DMS153 treated with DMSO at 0.1 percent for 48 hours (cell line): Measurements from ENCODE around the gene OMP.

ENCODE experiments used
- DNase-seq: peaks from one replicate; lab custom pipeline; 2025; ENCODE audit not compliant: unreplicated experiment; lab: John Stamatoyannopoulos, UW

Gene OMP

DNA sequence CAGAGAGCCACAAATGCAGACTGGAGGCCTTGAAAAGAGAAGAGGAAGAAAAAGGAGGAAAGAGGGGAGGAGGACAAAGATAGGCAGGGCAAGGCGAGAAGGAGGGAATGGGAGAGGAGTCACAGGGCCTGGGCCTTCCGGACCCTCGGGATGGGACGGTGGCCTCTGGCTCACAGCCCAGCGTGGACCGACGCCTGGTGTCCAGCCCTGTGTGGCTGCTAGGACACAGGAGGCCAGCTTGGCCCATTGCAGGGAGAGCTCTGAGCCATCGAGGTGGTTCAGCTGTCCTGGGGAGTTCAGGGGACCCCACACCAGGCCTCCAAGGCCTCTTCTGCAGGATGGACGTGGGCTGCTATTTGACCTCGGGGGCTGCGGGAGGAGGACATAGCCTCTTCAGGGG lies 34.8 kb downstream of the OMP start:
- DNase-seq, result no peak

DNA sequence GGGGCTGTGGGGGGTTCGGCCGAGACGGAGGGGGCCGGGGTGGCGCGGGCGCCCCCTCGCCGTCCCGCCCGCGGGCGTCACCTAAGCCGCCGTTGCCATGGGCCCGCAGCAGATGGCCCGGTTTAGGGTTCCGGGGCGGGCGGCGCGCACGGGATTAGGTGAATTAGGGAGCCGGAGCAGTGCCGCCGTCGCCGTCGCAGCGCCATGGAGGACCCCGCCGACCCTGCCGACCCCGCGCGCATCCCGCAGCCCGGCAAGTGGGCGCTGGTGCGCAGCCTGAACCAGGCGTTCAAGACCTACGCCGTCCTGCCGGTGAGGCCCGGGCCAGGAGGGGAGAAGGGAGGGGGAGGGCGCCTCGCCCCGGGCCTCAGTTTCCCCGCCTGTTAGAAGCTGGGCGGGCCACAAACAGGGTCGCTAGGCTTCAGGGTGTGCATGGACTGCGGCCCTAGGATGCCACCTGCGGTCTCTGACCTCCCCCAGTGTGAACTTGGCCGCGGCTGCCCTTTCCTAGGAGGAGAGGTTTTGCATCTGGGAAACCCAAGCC lies 35.5 kb downstream of the OMP start:
- no peak for DNase-seq

GRCh38 chr11:77139201-77139600 lies 36.6 kb downstream of the OMP start:
- DNase-seq, result no peak

GRCh38 chr11:77140231-77140851 lies 37.7 kb downstream of the OMP start:
- no peak for DNase-seq

- DNase-seq, result peak; percentile 51
These were observed 38.4 kb downstream of the OMP start for GRCh38 chr11:77141034-77141433.

DNA sequence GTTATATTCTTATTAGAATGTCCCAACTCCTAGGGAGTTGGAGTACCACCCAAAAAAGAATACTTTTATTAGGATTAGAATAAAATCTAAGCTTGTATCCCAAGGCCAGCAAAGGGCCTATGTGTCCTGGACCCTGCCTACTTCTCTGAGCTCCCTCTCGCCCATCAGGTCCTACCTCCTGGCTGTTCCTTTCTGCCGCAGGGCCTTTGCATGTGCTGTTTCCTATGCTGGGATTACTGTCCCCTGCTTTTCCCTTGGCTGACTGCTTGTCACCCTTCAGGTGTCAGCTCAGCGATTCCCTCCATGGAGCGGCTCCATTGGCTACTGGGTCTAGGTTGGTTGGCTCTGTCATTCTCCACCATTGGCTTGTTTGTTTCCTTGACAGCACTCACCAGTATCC lies 38.8 kb downstream of the OMP start:
- DNase-seq, result no peak

GRCh38 chr11:77142091-77142975 lies 39.7 kb downstream of the OMP start:
- DNase-seq, result no peak

- no peak for DNase-seq
These were observed 40.9 kb downstream of the OMP start for GRCh38 chr11:77143405-77144020.

DNA sequence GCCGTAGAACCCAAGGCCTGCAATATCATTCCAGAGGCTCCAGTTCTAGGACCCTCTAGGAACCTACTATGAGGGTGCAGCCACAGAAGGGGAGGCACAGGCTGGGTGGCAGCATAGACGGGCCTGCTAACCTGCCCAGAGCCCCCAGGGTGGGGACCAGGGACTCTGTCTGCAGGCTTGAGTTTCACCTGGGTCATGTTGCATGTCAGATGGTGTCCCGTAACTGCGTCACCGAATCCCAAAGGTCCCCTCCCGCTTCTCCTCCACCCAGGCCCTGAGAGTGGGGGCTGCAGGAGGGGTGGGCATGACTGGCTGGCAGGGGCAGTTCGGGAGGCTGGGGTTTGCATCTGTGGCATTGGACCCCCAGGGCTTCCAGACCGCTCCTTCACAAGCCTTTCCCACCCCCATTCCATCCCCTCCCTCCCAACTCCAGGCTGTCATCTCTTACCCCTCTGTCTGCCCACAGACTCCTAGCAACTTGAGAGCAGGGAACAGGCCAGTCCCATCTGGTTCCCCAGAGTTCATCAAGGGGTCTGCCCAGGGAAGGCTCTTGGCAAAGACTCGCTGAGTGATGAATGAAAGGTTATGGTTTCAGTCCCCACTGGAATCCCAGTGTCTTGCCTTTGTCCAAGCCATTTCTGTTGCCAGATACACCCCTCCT lies 41.7 kb downstream of the OMP start:
- DNase-seq, result no peak

DNA sequence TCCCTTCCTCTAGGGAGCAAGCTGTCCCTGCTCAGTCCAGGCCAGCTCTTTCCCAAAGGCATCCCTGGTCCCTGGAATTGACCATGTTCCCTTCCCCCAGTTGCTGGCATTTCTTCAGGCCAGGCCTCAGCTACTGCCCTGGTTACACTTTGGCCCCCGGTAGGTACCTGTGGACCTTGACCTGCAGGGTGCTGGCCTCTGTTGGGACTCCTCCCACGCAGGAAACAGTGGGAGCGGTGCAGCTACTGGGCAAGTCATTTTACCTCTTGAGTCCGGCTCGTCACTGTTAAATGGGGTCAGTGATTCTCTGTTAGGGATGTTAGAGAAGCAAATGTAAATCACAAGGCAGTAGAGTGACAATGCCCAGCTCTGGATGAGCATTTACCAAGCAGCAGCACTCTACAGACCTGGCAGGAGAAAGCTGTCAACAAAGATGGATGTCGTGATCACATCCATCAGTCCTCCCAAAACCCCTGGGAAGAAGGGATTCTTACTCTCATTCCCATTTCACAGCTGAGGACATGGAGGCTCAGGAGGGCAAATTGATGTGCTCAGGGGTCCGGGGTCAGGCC lies 42.3 kb downstream of the OMP start:
- no peak for DNase-seq

DNA sequence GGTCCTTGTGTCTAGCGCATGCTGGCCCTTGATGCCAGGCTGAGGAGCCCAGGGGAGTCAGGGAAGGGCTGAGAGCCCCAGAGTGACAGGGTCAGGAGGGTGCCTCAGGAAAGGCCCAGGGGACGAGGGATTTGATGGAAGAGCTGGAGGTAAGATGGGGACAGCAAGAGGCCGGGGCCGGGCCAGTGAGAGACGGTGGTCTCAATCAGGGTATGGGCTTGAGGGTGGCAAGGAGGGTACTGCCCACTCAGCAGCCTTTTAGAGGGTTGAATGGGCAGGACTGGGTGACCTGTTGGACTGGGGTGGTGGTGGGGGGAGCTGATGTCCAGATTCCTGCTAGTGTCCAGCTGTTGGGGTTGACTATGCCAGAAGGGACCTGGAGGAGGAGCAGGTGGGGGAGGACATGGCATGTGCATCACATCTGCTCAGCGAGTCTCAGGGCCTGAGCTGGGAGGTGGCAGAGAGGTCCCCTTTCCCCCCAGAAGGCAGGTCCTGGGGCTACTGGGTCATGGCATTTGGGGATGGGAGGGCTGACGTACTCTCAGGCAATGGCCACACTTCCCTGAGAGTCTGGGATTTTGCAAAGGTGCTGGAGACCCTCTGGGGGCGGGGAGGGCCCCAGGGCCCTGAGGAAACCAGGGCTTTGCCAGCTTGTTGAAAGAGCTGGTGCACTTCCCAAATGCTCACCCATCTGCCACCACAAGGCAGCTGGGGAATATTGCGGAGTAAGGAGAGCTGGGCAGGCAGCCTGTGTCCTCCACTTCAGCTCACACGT lies 43.8 kb downstream of the OMP start:
- no peak for DNase-seq

DNA sequence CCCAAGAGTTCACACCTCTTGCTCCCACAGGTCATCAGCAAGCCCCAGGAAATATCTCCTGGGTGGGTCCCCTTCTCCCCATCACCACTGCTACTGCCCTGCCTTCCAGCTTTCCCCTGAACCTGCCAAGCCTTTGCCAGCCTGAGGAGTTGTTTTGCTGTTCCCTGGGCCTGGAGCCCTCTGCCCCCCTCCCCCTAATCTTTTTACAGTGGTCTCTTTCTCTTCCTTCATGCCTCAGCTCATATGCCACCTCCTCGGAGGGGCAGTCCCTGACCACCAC lies 44.3 kb downstream of the OMP start:
- no peak for DNase-seq

DNA sequence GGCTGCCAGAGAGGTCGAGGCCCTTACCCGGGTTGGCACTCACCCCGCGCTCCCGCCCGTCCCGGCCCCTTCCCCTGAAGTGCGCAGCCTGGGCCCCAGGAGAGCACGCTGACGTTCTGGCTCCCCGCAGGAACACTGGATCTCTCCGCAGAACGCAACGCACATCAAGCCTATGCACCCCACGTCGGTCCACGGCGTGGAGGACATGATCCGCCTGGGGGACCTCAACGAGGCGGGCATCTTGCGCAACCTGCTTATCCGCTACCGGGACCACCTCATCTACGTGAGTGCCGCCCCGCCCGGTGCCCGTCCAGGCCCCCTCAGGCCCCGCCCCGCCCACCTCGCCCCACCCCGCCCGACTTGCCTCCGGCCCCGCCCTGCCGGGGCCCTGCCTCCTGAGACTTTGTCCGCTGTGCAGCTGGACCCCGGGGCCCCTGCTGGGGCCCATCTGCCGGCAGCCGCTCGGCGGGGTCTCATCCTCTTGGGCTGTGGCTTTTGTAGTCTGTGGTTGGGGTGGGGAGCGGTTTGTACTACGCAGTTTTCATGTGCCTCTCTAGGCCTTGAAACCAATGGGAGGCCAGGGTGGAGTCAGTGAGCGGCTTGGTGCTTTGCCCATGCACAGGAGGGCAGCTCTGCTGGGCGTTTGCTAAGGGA lies 45.2 kb downstream of the OMP start:
- DNase-seq, result no peak

DNA sequence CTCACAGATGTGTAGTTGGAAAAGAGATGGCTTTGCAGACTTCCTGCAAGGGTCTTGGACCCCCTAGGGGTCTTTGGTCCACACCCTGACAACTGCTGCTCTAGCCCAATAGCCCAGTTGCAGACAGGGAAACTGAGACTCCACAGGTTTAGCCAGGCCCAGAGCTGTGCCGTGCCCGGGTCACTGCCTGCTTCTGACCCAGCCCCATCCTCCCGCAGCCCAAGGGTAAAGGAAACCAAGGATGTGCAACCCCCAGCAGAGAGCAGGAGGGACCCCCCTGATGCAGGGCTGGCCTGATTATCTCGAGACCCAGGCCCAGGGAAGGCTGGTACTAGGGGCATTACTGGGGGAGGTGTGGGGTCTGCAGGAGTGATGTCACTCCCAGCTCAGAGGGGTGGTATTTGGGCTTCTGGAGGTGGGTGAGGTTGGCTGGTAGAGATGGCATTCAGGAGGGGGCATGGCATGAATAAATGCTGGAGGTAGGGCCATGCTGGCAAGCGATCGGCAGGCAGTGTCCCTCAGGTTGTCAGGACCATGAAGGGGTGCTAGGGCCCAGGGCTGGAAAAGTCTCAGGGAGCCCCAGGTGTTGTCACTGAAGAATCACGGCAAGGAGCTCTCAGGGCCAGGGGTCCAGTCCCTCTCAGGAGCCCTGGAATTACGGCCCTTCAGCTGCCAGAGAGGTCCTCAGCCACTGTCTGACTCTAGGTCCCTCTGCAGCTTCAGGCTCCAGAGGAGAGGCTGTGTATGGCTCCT lies 46.5 kb downstream of the OMP start:
- DNase-seq, result no peak

GRCh38 chr11:77149716-77150392 lies 47.2 kb downstream of the OMP start:
- no peak for DNase-seq

- no peak for DNase-seq
These were observed 48.2 kb downstream of the OMP start for GRCh38 chr11:77150836-77151235.

- no peak for DNase-seq
These were observed 49.3 kb downstream of the OMP start for GRCh38 chr11:77151804-77152509.

DNA sequence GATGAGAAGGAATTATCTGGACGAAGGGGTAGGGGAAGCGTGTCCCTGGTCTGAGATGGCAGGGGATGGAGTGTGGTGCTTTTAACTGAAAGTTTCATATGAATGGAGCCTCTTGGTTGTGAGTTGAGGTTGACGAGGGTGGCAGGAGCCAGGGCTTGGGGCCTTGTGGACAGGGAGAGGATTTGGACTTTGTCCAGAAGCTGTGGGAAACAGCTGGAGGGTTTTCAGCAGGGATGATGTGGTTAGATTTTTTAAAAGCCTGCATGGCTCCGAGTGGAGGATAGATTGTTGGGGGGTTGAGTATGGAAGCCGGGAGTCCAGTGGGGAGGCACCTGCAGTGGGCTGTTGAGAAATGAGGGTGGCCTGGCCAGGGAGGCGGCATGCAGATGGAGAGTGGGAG lies 50.2 kb downstream of the OMP start:
- no peak for DNase-seq
